22Rv1 (cell line): ENCODE data around the gene LTA.

ENCODE experiments used
- ZFX ChIP-seq: fragments of 450-650 bp; IDR thresholded peaks from 2 replicates; pipeline ENCODE4 v1.6.1; 2017; ENCODE audit warnings: antibody characterized with exemption, borderline replicate concordance
- TF ChIP-seq, protein P1 (sequence below): fragments of 450-650 bp; IDR thresholded peaks from 2 replicates; pipeline ENCODE4 v1.5.1; 2017; ENCODE audit warnings: mild to moderate bottlenecking

- TF ChIP-seq, protein P1, sequence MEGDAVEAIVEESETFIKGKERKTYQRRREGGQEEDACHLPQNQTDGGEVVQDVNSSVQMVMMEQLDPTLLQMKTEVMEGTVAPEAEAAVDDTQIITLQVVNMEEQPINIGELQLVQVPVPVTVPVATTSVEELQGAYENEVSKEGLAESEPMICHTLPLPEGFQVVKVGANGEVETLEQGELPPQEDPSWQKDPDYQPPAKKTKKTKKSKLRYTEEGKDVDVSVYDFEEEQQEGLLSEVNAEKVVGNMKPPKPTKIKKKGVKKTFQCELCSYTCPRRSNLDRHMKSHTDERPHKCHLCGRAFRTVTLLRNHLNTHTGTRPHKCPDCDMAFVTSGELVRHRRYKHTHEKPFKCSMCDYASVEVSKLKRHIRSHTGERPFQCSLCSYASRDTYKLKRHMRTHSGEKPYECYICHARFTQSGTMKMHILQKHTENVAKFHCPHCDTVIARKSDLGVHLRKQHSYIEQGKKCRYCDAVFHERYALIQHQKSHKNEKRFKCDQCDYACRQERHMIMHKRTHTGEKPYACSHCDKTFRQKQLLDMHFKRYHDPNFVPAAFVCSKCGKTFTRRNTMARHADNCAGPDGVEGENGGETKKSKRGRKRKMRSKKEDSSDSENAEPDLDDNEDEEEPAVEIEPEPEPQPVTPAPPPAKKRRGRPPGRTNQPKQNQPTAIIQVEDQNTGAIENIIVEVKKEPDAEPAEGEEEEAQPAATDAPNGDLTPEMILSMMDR: no peak
- no peak for TF ChIP-seq ZFX
Observed at GRCh38 chr6:31559606-31559957, 12.5 kb upstream of the LTA start.
